ENCODE data around the gene C6orf47. TPM values are rescaled to one million over a fixed set of nuclear protein-coding genes. Genes with fewer than 3 reads are reported as not detected.

The C6orf47 gene
- total and polyA plus RNA-seq, 2 of the 13 experiments (the other 11 are each of a cell fraction or from before 2014, with no cell fraction given): 1.7 to 18.1 TPM

GRCh38 chr6:31666337-31666965 is 5.9 kb upstream of the C6orf47 start (continued):
- TF ChIP-seq ZNF607 (CRISPR knock-in tag; IDR thresholded peaks at IDR 0.05; ENCODE audit: borderline replicate concordance) (no peak), ZNF160 (CRISPR knock-in tag; IDR thresholded peaks at IDR 0.05) (0 out of 2 replicates have a peak, but pooled peaks have one; percentile 74), PHB2 (IDR thresholded peaks at IDR 0.05; ENCODE audit: partially characterized antibody) (no peak), ZNF572 (CRISPR knock-in tag; IDR thresholded peaks at IDR 0.05) (0 out of 2 replicates have a peak, but pooled peaks have one; percentile 17), HBP1 (CRISPR knock-in tag; IDR thresholded peaks at IDR 0.05; ENCODE audit: low read depth) (0 out of 2 replicates have a peak, but pooled peaks have one; percentile 9), AHDC1 (CRISPR knock-in tag; IDR thresholded peaks at IDR 0.05; ENCODE audit: borderline replicate concordance) (0 out of 2 replicates have a peak, but pooled peaks have one; percentile 38), TIGD3 (CRISPR knock-in tag; IDR thresholded peaks at IDR 0.05; ENCODE audit: borderline replicate concordance) (no peak)

Measured in HepG2 (cell line).